GM12891 (cell line): ENCODE results near the gene PDE8A.

Experiments used
- POLR2A ChIP-seq: IDR thresholded peaks from 2 replicates; pipeline ENCODE4 v1.6.1; 2011; ENCODE audit warnings: low read depth, low read length, control low read depth
- POLR2AphosphoS5 ChIP-seq: IDR thresholded peaks from 2 replicates; pipeline ENCODE4 v1.6.1; 2011; ENCODE audit warnings: low read depth, low read length, control low read depth
- SPI1 ChIP-seq: IDR thresholded peaks from 2 replicates; pipeline ENCODE4 v1.6.1; 2011; ENCODE audit warnings: low read depth, low read length, control low read depth
- TAF1 ChIP-seq: IDR thresholded peaks from 2 replicates; pipeline ENCODE4 v1.6.1; 2011; ENCODE audit warnings: low read depth, low read length, control low read depth

DNA sequence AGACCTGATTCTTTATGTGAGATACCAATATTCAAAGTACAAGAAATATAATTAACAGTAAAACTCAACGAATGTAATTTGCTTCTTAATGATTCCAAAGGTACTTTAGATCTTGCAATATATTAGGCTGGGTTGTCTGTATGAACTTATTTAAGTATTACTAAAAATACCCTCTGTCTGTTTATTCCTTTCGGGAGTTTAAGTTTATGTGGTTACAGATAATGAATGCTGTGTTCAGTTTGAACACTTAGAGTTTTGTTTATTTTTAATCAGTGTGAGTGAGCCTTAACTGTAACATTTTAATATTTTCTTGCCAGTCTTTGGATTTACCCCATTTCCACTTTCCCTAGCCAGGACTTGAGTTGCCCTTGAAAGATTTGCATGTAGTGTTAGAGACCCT lies 3.5 kb downstream of the PDE8A start:
- TF ChIP-seq POLR2A: no peak
- TF ChIP-seq TAF1: no peak
- no peak for TF ChIP-seq SPI1
- no peak for TF ChIP-seq POLR2AphosphoS5
